ENCODE measurements around the gene TMA7.

GRCh38 chr3:48469046-48469915 lies 29.2 kb downstream of the TMA7 start:
- TF ChIP-seq CTCF (IDR thresholded peaks at IDR 0.05) (no peak), POLR2A (IDR thresholded peaks at IDR 0.05) (no peak)
